Islet precursor cell (in vitro differentiated cells): ENCODE data around the gene OOEP.
A peak's percentile ranks its signal among the peaks of the same experiment; 100 is the strongest.
"Not testable (repeated sequence)": the region's sequence is repeated elsewhere in the genome, so short reads cannot be mapped to it uniquely, and the experiment has no call there.

Experiments
- DNase-seq: peaks from one replicate; pipeline ENCODE4 v3.0.0-alpha.2; 2018

OOEP gene

GRCh38 chr6:73369563-73369962 lies at the start of gene OOEP:
Gene OOEP (minus strand): TSS chr6:73369897. CDS start chr6:73369792, 105 bp downstream.
- DNase-seq: no peak

GRCh38 chr6:73418081-73418741 lies 48.5 kb upstream of the OOEP start:
- no peak for DNase-seq

GRCh38 chr6:73413102-73413501 lies 43.4 kb upstream of the OOEP start:
- no peak for DNase-seq

GRCh38 chr6:73409395-73409794 lies 39.7 kb upstream of the OOEP start:
- DNase-seq: no peak

- no peak for DNase-seq
These were observed 31.0 kb upstream of the OOEP start for GRCh38 chr6:73400656-73401055.

GRCh38 chr6:73395875-73396274 lies 26.2 kb upstream of the OOEP start:
- DNase-seq: no peak

GRCh38 chr6:73394577-73395354 lies 25.1 kb upstream of the OOEP start, which contains the start of gene DDX43:
Gene DDX43 (plus strand): TSS chr6:73394828. CDS start chr6:73394906, 78 bp downstream.
- DNase-seq: no peak

- DNase-seq: no peak
These were observed 23.6 kb upstream of the OOEP start for GRCh38 chr6:73393278-73393677.

GRCh38 chr6:73392188-73392587 lies 22.5 kb upstream of the OOEP start:
- not testable (repeated sequence) for DNase-seq

- no peak for DNase-seq
These were observed 22.0 kb upstream of the OOEP start for GRCh38 chr6:73391675-73392074.

GRCh38 chr6:73389854-73390253 lies 20.2 kb upstream of the OOEP start:
- no peak for DNase-seq

- peak; percentile 88 for DNase-seq
These were observed 19.3 kb upstream of the OOEP start for GRCh38 chr6:73388800-73389512.

GRCh38 chr6:73388433-73388799 lies 18.7 kb upstream of the OOEP start:
- DNase-seq: no peak

- DNase-seq: no peak
These were observed 12.9 kb upstream of the OOEP start for GRCh38 chr6:73382462-73383113.

- not testable (repeated sequence) for DNase-seq
These were observed 11.8 kb upstream of the OOEP start for GRCh38 chr6:73381531-73381930.

GRCh38 chr6:73377225-73377624 lies 7.5 kb upstream of the OOEP start:
- DNase-seq: no peak

GRCh38 chr6:73375216-73375615 lies 5.5 kb upstream of the OOEP start:
- no peak for DNase-seq

- DNase-seq: no peak
These were observed 2.8 kb upstream of the OOEP start for GRCh38 chr6:73372516-73372915.

GRCh38 chr6:73371984-73372383 lies 2.3 kb upstream of the OOEP start:
- no peak for DNase-seq

GRCh38 chr6:73369157-73369556 lies 540 bp downstream of the OOEP start:
- DNase-seq: no peak

- DNase-seq: no peak
These were observed 1.0 kb downstream of the OOEP start for GRCh38 chr6:73368675-73369074.

- no peak for DNase-seq
These were observed 1.8 kb downstream of the OOEP start for GRCh38 chr6:73367761-73368355.

- no peak for DNase-seq
These were observed 5.1 kb downstream of the OOEP start for GRCh38 chr6:73364549-73364948.
